HG03571 (cell line): ENCODE results near the gene RABEP1.
"Not testable (repeated sequence)": the region's sequence is repeated elsewhere in the genome, so short reads cannot be mapped to it uniquely, and the experiment has no call there.

ENCODE experiments used
- ATAC-seq: cut with Tn5 transposase; IDR thresholded peaks from one replicate; pipeline ENCODE4 v1.9.1; 2021; ENCODE audit not compliant: unreplicated experiment

Gene RABEP1

DNA sequence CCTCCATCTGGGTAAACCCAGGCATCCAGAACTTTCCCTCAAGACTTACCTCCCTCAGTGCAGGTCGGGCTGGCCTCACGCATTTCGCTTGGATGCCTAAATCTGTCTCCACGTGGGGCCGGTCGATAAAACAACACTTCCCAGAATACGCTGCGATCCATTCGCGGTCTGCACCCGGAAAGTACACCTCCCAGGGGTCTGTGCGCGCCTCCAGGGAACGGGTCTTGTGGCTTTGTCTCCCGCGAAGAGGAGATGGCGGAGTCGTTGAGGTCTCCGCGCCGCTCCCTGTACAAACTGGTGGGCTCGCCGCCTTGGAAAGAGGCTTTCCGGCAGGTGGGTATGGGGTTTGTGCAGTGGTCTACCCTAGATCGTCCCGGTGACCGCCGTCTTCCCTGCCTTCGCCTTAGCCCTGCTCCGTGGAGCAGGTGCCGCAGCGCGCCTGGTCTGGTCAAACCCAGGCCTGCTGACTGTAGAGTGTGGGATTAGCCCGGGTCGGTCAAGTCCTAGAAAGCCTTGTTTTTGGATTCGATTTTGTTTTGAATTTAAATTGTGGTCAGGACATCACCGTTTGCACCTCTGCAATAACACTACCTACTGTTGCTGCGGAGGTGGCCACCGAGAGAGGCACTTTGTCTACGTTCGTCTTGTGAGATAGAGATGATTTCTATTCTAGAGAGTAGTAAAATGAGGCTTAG lies 138.0 kb downstream of the RABEP1 start, which contains the start of gene RPAIN:
Gene RPAIN, plus strand, starts transcription at position 224 of the 695 bp plus-strand sequence. Its CDS starts 29 bp downstream, at position 253.
- ATAC-seq = peak; percentile 45

DNA sequence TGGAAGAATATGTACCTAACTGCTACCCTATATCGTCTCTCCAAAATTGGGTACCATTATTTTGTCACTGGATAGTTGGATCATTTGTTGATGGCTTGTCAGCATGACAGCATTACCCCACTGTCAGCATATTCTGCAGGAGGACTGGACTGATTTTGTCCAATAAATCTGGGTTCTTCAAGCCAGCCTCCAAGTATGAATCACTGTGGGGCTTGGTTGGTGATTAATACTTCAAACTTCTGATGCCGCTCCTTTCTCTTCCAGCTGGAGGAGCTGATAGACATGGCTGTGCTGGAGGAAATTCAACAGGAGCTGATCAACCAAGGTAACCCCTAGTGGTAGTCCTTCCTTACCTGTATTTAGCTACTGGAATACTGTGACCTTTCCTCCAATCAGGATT lies 140.4 kb downstream of the RABEP1 start:
- ATAC-seq = no peak

DNA sequence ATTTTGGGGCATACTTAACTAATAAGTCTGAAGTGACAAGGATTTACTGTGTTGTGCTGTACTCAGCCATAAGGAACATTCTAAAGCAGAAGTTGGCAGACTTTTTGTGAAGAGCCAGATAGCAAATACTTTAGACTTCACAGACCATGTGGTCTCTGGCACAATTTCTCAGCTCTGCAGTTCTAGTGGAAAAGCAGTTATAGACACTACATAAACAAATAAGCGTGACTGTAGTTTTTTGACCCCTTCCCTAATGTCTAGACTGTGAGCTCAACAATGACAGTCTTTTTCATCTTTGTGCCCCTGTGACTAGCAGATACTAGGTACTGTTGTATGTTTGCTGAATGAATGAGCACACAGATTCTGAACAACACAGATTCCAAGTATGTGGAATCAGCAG lies 142.8 kb downstream of the RABEP1 start:
- no peak for ATAC-seq

DNA sequence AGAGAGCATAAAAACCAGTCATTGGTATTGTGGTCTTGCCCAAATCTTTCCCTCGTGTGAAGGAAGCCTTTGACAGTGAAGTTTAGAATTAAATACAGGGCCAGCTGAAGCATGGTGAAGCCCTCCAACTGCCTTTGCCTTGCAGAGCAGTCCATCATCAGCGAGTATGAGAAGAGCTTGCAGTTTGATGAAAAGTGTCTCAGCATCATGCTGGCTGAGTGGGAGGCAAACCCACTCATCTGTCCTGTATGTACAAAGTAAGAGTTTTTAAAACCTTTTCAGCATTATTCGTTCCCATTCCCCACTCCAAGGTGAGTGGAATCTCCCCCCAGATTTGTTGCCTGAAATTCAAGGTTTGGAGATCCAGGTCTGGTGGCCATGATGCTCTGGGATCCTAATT lies 143.7 kb downstream of the RABEP1 start:
- ATAC-seq = no peak

DNA sequence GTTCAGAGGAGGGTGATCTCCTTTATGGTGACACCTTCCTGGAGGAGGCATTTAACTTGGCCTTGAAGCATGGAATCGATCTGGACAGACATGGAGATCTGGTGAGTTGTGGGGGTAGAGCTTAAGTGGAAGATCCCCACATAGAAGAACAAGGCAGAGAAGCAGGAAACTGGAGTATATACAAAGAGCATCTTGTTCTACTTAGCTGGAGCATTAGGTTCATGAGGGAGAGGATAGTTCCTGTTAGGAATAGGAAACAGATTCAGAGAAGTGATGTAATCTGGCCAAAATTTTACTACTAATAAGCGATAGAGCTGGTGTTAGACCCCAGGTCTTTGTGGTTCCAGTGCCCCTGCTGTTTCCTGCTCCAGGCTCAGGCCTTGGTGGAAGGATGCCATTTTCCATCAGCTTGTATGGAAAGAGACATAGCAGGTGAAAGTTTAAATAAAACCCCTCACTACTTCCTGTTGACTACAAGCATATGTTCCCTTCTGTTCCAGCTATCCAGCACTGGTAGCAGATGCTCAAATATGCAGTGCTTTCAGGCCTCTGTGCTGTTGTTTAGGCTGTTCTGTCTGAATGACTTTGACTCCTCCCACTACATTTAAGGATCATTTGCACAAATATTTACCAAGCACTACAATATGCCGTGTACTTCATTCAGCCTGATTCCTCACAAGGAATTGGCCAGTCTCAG lies 147.3 kb downstream of the RABEP1 start:
- no peak for ATAC-seq

DNA sequence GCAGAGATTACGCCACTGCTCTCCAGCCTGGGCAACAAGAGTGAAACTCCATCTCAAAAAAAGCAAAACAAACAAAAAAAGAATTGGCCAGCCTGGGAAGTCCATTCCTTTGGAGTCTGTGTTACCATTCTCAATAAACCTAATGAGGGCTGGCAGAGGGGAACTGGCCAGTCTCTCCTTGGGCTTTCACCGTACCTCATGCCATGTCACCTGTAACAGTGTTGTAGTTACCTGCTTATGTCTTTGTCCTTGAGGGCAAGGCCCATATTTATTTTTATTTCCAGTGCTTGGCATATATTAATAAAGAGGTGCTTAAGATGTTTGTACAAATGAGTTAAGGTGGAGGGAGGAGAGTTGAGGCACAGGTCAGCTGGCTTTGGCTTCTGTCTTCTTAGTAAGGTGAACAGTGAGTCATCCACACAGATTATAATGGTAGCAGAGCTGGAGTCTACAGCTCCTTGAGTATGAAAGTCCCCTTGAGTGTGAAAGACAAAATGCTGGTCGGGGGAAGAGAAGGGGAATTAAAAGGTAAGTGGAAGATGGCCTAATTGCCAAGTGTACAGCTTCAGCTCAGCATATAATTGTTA lies 148.4 kb downstream of the RABEP1 start:
- no peak for ATAC-seq

DNA sequence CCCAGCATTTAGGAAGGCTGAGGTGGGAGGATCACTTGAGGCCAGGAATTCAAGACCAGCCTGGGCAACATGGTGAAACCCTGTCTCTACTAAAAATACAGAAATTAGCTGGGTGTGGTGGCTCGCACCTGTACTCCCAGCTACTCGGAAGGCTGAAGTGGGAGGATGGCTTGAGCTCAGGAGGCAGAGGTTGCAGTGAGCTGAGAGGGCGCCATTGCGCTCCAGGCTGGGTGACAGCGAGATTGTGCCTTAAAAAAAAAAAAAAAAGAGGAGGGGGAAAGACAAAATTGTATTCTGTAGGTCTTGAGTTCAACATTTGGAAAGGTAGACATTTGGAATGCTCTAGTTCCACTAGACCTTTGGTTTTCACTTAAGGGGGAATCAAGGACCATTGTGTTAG lies 149.2 kb downstream of the RABEP1 start:
- not testable (repeated sequence) for ATAC-seq

DNA sequence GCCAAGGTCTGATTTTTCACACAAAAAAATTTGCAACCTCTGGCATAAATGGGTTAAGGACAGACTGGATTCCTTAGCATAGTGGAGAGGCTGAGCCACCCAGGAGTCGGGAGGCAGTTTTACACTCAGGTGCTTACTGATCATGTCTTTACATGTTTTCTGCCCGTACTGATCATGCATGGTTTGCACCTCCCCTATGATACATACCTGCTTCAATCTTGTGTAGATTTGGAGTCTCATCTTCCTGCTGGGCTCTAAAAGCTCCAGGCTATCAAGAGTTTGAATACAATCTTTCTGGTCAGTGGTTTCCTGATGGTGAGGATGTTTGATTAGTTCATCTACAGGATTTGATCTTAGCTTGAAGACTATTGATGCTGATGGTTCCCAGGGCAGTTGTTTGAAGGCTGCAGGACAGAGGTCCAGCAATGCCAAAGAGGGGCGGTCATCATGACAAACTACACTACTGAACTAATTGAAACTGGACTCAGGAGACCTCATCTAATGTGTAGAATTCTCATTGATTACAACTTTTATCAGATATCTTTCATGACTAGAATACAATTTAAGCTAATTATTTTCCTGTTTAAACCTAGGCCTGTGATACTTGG lies 150.0 kb downstream of the RABEP1 start:
- no peak for ATAC-seq

DNA sequence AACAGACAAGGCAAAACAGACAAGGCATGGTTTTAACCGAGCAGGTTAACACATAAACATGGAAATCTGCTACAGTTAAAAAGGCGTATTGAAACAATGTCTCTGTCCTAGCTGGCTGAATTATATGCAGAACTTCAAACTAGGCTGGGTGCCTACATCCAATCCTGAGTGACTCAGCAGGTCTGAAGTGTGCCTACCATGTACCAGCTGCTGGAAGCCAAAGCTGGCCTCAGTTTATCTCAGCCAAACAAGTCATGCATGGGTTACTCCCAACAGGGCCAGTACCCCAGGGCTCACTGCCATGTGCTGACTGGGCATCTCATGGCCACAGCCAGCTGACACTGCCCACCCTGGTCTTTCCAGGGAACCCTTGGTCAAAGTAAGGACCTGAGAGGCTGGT lies 152.9 kb downstream of the RABEP1 start:
- no peak for ATAC-seq
